Neural cell (in vitro differentiated cells): ENCODE data around the gene PIK3R1. TPM values are rescaled to one million over a fixed set of nuclear protein-coding genes. Genes with fewer than 3 reads are reported as not detected.
A peak's percentile ranks its signal among the peaks of the same experiment; 100 is the strongest.

ENCODE experiments used
- H2AFZ ChIP-seq: fragments of 200-600, 300-800 bp; sonication (generic), shearing (Covaris generic); 2 replicates; pipeline ENCODE4 v1.6.0; 2014; ENCODE audit warnings: low read depth, mild to moderate bottlenecking, antibody characterized with exemption, low read length, moderate library complexity
- H3F3A ChIP-seq: fragments of 200-600 bp; shearing (Covaris generic); 2 replicates; pipeline ENCODE4 v1.6.1; 2016; ENCODE audit warnings: mild to moderate bottlenecking, moderate library complexity, mixed read lengths, antibody characterized with exemption, low read length; ENCODE audit not compliant: insufficient read depth, poor library complexity, severe bottlenecking
- H3K27ac ChIP-seq: fragments of 200-600, 300-800 bp; sonication (generic), shearing (Covaris generic); 2 replicates; pipeline ENCODE4 v1.5.1; 2014; ENCODE audit warnings: mild to moderate bottlenecking, low read length, moderate library complexity
- H3K27me3 ChIP-seq: fragments of 300-800, 200-600 bp; sonication (generic), shearing (Covaris generic); 2 replicates; pipeline ENCODE4 v1.6.0; 2014; ENCODE audit warnings: mild to moderate bottlenecking, low read depth, low read length, moderate library complexity; ENCODE audit not compliant: insufficient read depth
- H3K36me3 ChIP-seq: fragments of 300-800, 200-600 bp; sonication (generic), shearing (Covaris generic); 2 replicates; pipeline ENCODE4 v1.5.1; 2014; ENCODE audit warnings: mild to moderate bottlenecking, antibody characterized with exemption, low read length, moderate library complexity; ENCODE audit not compliant: insufficient read depth
- H3K4me2 ChIP-seq: fragments of 300-800, 200-600 bp; sonication (generic), shearing (Covaris generic); 2 replicates; pipeline ENCODE4 v1.6.0; 2014; ENCODE audit warnings: mild to moderate bottlenecking, low read length
- H3K4me3 ChIP-seq: fragments of 300-800, 200-600 bp; sonication (generic), shearing (Covaris generic); 2 replicates; pipeline ENCODE4 v1.5.1; 2014; ENCODE audit warnings: mild to moderate bottlenecking, low read length, moderate library complexity
- H3K79me2 ChIP-seq: fragments of 200-600 bp; shearing (Covaris generic); replicated peaks from 2 replicates; pipeline ENCODE4 v1.6.0; 2014; ENCODE audit warnings: mild to moderate bottlenecking, low read length, moderate library complexity; ENCODE audit not compliant: insufficient read depth
- H3K9ac ChIP-seq: fragments of 300-800, 200-600 bp; sonication (generic), shearing (Covaris generic); 2 replicates; pipeline ENCODE4 v1.6.1; 2016; ENCODE audit warnings: mild to moderate bottlenecking, low read length, mixed read lengths
- H3K9me2 ChIP-seq: fragments of 200-600 bp; shearing (Covaris generic); 2 replicates; pipeline ENCODE4 v1.6.1; 2016; ENCODE audit warnings: mild to moderate bottlenecking, low read length, mixed read lengths; ENCODE audit not compliant: insufficient read depth
- H3K9me3 ChIP-seq: fragments of 200-600, 300-800 bp; sonication (generic), shearing (Covaris generic); 2 replicates; pipeline ENCODE4 v1.6.1; 2016; ENCODE audit warnings: mild to moderate bottlenecking, mixed run types, low read length, moderate library complexity, mixed read lengths
- H4K20me1 ChIP-seq: fragments of 200-600 bp; shearing (Covaris generic); 2 replicates; pipeline ENCODE4 v1.6.1; 2016; ENCODE audit warnings: mild to moderate bottlenecking, mixed run types; ENCODE audit not compliant: insufficient read depth
- EP300 ChIP-seq: fragments of 450-650 bp; conservative IDR thresholded peaks from 2 replicates; pipeline ENCODE4 v1.6.1; 2014; ENCODE audit warnings: antibody characterized with exemption, mild to moderate bottlenecking, moderate library complexity; ENCODE audit not compliant: poor library complexity, severe bottlenecking
- EZH2 ChIP-seq: fragments of 200-600, 300-800 bp; shearing (Covaris generic), sonication (generic); IDR thresholded peaks from 2 replicates; pipeline ENCODE4 v1.6.1; 2014; ENCODE audit warnings: antibody characterized with exemption, low read length, borderline replicate concordance, mild to moderate bottlenecking; ENCODE audit not compliant: insufficient read depth, poor library complexity, severe bottlenecking
- MXI1 ChIP-seq: fragments of 450-650 bp; conservative IDR thresholded peaks from 2 replicates; pipeline ENCODE4 v1.6.1; 2014; ENCODE audit warnings: antibody characterized with exemption, mild to moderate bottlenecking; ENCODE audit not compliant: poor library complexity, severe bottlenecking
- POLR2AphosphoS5 ChIP-seq: IDR thresholded peaks from 2 replicates; pipeline ENCODE4 v1.6.1; 2012
- RAD21 ChIP-seq: fragments of 450-650 bp; conservative IDR thresholded peaks from 2 replicates; pipeline ENCODE4 v1.6.1; 2014; ENCODE audit warnings: antibody characterized with exemption, mild to moderate bottlenecking, moderate library complexity
- REST ChIP-seq: IDR thresholded peaks from 2 replicates; pipeline ENCODE4 v1.6.1; 2012; ENCODE audit warnings: borderline replicate concordance
- SMC3 ChIP-seq: fragments of 450-650 bp; conservative IDR thresholded peaks from 2 replicates; pipeline ENCODE4 v1.6.1; 2014; ENCODE audit warnings: antibody characterized with exemption, mild to moderate bottlenecking, moderate library complexity; ENCODE audit not compliant: poor library complexity
- TAF1 ChIP-seq: IDR thresholded peaks from 2 replicates; pipeline ENCODE4 v1.6.1; 2012; ENCODE audit warnings: low read depth
- polyA plus RNA-seq: library from polyadenylated mRNA; depleted of rRNA; stranded (reverse); fragments of >200 nt; gene quantifications from 2 replicates; pipeline ENCODE4 v1.2.3, GENCODE V29; 2014
- TF ChIP-seq, protein P1 (sequence below): fragments of 450-650 bp; IDR thresholded peaks from 2 replicates; pipeline ENCODE4 v1.5.1; 2014; ENCODE audit warnings: antibody characterized with exemption, mild to moderate bottlenecking, moderate library complexity; ENCODE audit not compliant: poor library complexity, severe bottlenecking

The PIK3R1 gene
- polyA plus RNA-seq, 1 donor from 2014 or later: 41.9 TPM

GRCh38 chr5:68272289-68272688 lies 56.7 kb downstream of the PIK3R1 start:
- TF ChIP-seq TAF1 (no peak), RAD21 (peak; percentile 64), EZH2 (no peak), EP300 (no peak), MXI1 (no peak), SMC3 (peak; percentile 66), REST (no peak), POLR2AphosphoS5 (no peak)
- TF ChIP-seq, protein P1, sequence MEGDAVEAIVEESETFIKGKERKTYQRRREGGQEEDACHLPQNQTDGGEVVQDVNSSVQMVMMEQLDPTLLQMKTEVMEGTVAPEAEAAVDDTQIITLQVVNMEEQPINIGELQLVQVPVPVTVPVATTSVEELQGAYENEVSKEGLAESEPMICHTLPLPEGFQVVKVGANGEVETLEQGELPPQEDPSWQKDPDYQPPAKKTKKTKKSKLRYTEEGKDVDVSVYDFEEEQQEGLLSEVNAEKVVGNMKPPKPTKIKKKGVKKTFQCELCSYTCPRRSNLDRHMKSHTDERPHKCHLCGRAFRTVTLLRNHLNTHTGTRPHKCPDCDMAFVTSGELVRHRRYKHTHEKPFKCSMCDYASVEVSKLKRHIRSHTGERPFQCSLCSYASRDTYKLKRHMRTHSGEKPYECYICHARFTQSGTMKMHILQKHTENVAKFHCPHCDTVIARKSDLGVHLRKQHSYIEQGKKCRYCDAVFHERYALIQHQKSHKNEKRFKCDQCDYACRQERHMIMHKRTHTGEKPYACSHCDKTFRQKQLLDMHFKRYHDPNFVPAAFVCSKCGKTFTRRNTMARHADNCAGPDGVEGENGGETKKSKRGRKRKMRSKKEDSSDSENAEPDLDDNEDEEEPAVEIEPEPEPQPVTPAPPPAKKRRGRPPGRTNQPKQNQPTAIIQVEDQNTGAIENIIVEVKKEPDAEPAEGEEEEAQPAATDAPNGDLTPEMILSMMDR: peak; percentile 61
- H3K4me2 ChIP-seq: no peak overlapping the region
- no peaks in the 10 kb centered on the region for H3K9me3 ChIP-seq
- no peaks in the 10 kb centered on the region for H3K36me3 ChIP-seq
- no peak overlapping the region for H3K9ac ChIP-seq
- no peaks in the 10 kb centered on the region for H3K27me3 ChIP-seq
- H3K4me3 ChIP-seq: no peak overlapping the region
- H3K27ac ChIP-seq: no peak overlapping the region
- H2AFZ ChIP-seq: no peak overlapping the region
- no peaks in the 10 kb centered on the region for H3F3A ChIP-seq
- H3K9me2 ChIP-seq: no peaks in the 10 kb centered on the region
- no peaks in the 10 kb centered on the region for H4K20me1 ChIP-seq
- peaks cover 15% of the 10 kb centered on the region for H3K79me2 ChIP-seq

- Histone ChIP-seq H3K36me3 (peaks cover 4% of the 10 kb centered on the region), H3K9me2 (no peaks in the 10 kb centered on the region)
- TF ChIP-seq, protein P1: no peak
- no peak for TF ChIP-seq EP300
- TF ChIP-seq REST: no peak
- no peak for TF ChIP-seq POLR2AphosphoS5
- TF ChIP-seq RAD21: no peak
- TF ChIP-seq EZH2: no peak
- TF ChIP-seq TAF1: no peak
- TF ChIP-seq SMC3: no peak
- TF ChIP-seq MXI1: no peak
Observed at GRCh38 chr5:68273717-68274409, 58.3 kb downstream of the PIK3R1 start.

More at GRCh38 chr5:68273717-68274409, 58.3 kb downstream of the PIK3R1 start:
- H3K27ac ChIP-seq: no peak overlapping the region
- H3K27me3 ChIP-seq: no peaks in the 10 kb centered on the region
- H3K9ac ChIP-seq: no peak overlapping the region
- H3K4me3 ChIP-seq: no peak overlapping the region
- H2AFZ ChIP-seq: no peak overlapping the region
- no peaks in the 10 kb centered on the region for H4K20me1 ChIP-seq
- peaks cover 13% of the 10 kb centered on the region for H3K79me2 ChIP-seq
- H3K4me2 ChIP-seq: no peak overlapping the region
- H3K9me3 ChIP-seq: no peaks in the 10 kb centered on the region
- no peaks in the 10 kb centered on the region for H3F3A ChIP-seq
